RCC 7860 (cell line): ENCODE data around the gene TRIM17.

Source experiments
- DNase-seq: peaks from one replicate; pipeline ENCODE4 v3.0.0-alpha.2; 2015; ENCODE audit warnings: low spot score
- FAIRE-seq: peaks from 2 replicates; lab custom pipeline; 2012; peaks lifted over from hg19 to GRCh38; lab: Jason Lieb, UNC

The TRIM17 gene

GRCh38 chr1:228387321-228387720 lies 29.3 kb downstream of the TRIM17 start:
- no peak for DNase-seq
- FAIRE-seq = no peak

- no peak for DNase-seq
- FAIRE-seq = no peak
These were observed 31.4 kb downstream of the TRIM17 start for GRCh38 chr1:228385232-228385631.

- FAIRE-seq (no peak), DNase-seq (no peak)
These were observed 32.9 kb downstream of the TRIM17 start for GRCh38 chr1:228383773-228384172.

GRCh38 chr1:228381356-228381755 lies 35.3 kb downstream of the TRIM17 start:
- FAIRE-seq = no peak
- no peak for DNase-seq

GRCh38 chr1:228379666-228380065 lies 37.0 kb downstream of the TRIM17 start:
- FAIRE-seq (no peak), DNase-seq (no peak)

GRCh38 chr1:228378873-228379460 lies 37.7 kb downstream of the TRIM17 start:
- FAIRE-seq = no peak
- DNase-seq = no peak

GRCh38 chr1:228378090-228378872 lies 38.4 kb downstream of the TRIM17 start:
- FAIRE-seq = no peak
- no peak for DNase-seq

GRCh38 chr1:228377664-228378089 lies 39.0 kb downstream of the TRIM17 start:
- FAIRE-seq (no peak), DNase-seq (no peak)

- no peak for FAIRE-seq
- no peak for DNase-seq
These were observed 39.7 kb downstream of the TRIM17 start for GRCh38 chr1:228376651-228377631.

DNA sequence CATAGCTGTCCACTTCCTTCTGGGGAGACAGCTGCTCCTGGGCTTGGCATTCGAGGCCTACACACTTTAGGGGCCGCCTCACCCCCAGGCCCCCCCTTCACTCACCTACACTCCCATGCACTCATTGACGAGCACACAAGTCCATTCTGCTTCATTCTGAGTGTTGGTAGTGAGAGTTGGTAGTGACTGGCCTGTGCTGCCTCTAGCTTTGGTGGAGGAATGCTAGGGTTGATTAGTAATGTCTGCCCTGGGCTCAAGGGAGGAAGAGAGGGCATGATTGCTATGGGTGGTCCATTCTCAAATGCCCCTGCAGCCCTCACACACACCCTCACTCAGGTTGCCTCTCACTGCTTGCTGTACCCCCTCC lies 40.4 kb downstream of the TRIM17 start:
- DNase-seq (no peak), FAIRE-seq (no peak)

DNA sequence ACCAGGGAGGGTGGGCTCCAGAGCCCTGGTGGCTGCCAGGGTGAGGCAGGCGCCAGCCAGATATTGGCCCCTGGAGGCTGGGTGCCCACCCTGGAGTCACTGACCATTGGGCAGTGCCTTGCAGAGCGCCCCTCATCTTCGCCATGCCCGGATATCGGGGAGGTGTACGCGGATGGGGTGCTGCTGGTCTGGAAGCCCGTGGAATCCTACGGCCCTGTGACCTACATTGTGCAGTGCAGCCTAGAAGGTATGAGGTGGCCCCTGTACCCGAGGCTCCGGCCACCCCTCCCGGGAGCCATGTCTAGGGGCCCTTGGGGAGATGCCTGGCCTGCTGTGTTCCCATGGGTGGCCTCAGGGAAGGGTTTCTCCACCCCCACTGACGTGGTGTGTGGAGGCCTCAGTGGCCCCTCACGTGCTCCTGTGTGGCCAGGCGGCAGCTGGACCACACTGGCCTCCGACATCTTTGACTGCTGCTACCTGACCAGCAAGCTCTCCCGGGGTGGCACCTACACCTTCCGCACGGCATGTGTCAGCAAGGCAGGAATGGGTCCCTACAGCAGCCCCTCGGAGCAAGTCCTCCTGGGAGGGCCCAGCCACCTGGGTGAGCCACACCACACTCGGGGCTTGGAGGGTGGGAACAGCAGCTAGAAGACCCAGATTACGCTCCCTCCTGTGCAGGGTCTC lies 40.9 kb downstream of the TRIM17 start:
- DNase-seq = no peak
- no peak for FAIRE-seq

GRCh38 chr1:228374711-228375577 lies 41.7 kb downstream of the TRIM17 start:
- DNase-seq (no peak), FAIRE-seq (no peak)

- DNase-seq (no peak), FAIRE-seq (no peak)
These were observed 42.7 kb downstream of the TRIM17 start for GRCh38 chr1:228373681-228374571.

DNA sequence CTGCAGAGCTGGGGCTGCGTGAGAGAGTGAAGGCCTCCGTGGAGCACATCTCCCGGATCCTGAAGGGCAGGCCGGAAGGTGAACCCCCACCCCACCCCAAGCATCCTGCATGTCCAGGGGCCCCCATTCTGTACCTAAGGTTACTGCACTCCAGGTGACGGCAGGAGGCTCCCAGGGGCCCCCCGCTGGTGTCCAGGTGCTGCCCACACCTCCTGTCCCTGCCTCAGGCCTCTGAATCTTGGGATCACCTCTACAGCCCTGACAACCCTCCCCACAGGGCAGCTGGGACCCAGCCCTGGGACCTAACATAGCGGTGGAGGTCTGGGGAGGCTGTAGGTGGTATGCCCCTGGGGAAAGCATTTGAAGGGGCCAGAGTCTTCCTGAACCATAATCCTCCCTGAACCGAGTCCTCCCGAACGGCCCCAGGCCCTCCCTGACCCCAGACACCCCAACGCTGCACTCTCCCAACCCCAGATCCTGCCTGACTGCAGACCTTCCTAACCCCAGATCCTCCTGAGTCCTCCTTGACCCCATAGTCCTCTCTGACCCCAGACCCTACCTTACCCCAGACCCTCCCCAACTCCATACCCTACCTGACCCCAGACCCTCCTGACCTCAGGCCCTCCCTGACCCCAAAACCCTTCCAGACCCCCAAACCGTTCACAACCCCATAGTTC lies 43.5 kb downstream of the TRIM17 start:
- no peak for DNase-seq
- FAIRE-seq = no peak

- FAIRE-seq = no peak
- DNase-seq = peak; percentile 14
These were observed 44.3 kb downstream of the TRIM17 start for GRCh38 chr1:228372183-228373003.

- DNase-seq (no peak), FAIRE-seq (no peak)
These were observed 44.9 kb downstream of the TRIM17 start for GRCh38 chr1:228371741-228372182.

DNA sequence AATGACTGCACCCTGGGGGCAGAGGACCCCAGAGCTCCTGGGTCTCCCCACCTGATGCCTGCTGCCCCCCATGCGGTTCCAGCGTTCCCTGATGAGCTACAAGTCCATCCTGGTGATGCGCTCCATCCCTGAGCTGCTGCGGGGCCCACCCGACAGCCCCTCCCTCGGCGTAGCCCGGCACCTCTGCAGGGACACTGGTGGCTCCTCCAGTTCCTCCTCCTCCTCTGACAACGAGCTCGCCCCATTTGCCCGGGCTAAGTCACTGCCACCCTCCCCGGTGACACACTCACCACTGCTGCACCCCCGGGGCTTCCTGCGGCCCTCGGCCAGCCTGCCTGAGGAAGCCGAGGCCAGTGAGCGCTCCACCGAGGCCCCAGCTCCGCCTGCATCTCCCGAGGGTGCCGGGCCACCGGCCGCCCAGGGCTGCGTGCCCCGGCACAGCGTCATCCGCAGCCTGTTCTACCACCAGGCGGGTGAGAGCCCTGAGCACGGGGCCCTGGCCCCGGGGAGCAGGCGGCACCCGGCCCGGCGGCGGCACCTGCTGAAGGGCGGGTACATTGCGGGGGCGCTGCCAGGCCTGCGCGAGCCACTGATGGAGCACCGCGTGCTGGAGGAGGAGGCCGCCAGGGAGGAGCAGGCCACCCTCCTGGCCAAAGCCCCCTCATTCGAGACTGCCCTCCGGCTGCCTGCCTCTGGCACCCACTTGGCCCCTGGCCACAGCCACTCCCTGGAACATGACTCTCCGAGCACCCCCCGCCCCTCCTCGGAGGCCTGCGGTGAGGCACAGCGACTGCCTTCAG lies 45.5 kb downstream of the TRIM17 start:
- FAIRE-seq = no peak
- DNase-seq = no peak
